IMR-90 (cell line): Measurements from ENCODE around the gene PPWD1. TPM values are rescaled to one million over a fixed set of nuclear protein-coding genes. Genes with fewer than 3 reads are reported as not detected.

Source experiments
- ATAC-seq: fragments of 200-7000 bp; cut with Tn5 transposase; 2 replicates; pipeline ENCODE4 v1.9.1; 2020; ENCODE audit warnings: low read depth, mild to moderate bottlenecking, moderate library complexity
- BruUV-seq: library from RNA; stranded (reverse); fragments of 400-500 nt; replicated peaks from 2 replicates; lab custom pipeline; 2021; lab: Mats Ljungman, UMichigan
- CTCF ChIA-PET: fragments of 300-600 bp; formaldehyde crosslinking; extraction: SDS; loops from one replicate; lab custom pipeline; 2021; ENCODE audit warnings: antibody characterized with exemption; lab: Yijun Ruan, JAX
- POLR2A ChIA-PET: fragments of 300-600 bp; sonication (Branson Sonifier 250); formaldehyde crosslinking; loops from one replicate; lab custom pipeline; 2022; ENCODE audit warnings: antibody characterized with exemption; ENCODE audit not compliant: unreplicated experiment; lab: Charles Lee
- DNase-seq: peaks from one replicate; pipeline ENCODE4 v3.0.0; 2013
- H2AFZ ChIP-seq: replicated peaks from 2 replicates; pipeline ENCODE3; 2013; ENCODE audit warnings: low read length, mild to moderate bottlenecking; ENCODE audit not compliant: poor library complexity
- H2AK5ac ChIP-seq: 2 replicates; pipeline ENCODE4 v1.6.1; 2013; ENCODE audit warnings: low read depth, low read length, inconsistent platforms
- H2AK9ac ChIP-seq: replicated peaks from 2 replicates; pipeline ENCODE3; 2013; ENCODE audit warnings: mild to moderate bottlenecking, low read depth, low read length, moderate library complexity; ENCODE audit not compliant: poor library complexity
- H2BK120ac ChIP-seq: 2 replicates; pipeline ENCODE4 v1.6.1; 2013; ENCODE audit warnings: low read depth, low read length, inconsistent platforms
- H2BK15ac ChIP-seq: 3 replicates; pipeline ENCODE4 v1.6.1; 2013; ENCODE audit warnings: low read depth, low read length, inconsistent platforms
- H2BK20ac ChIP-seq: 2 replicates; pipeline ENCODE4 v1.6.1; 2013; ENCODE audit warnings: low read depth, mild to moderate bottlenecking, inconsistent platforms, low read length, moderate library complexity
- H2BK5ac ChIP-seq: 2 replicates; pipeline ENCODE4 v1.6.1; 2013; ENCODE audit warnings: mild to moderate bottlenecking, low read depth, low read length, inconsistent platforms; ENCODE audit not compliant: poor library complexity, severe bottlenecking
- H3K14ac ChIP-seq: replicated peaks from 2 replicates; pipeline ENCODE4 v1.6.1; 2013; ENCODE audit warnings: low read depth, low read length, inconsistent platforms
- H3K18ac ChIP-seq: 2 replicates; pipeline ENCODE4 v1.6.1; 2013; ENCODE audit warnings: low read depth, low read length, control low read depth
- H3K23ac ChIP-seq: 2 replicates; pipeline ENCODE4 v1.6.1; 2013; ENCODE audit warnings: low read depth, low read length, inconsistent platforms
- H3K27ac ChIP-seq: 2 replicates; pipeline ENCODE4 v1.5.1; 2013; ENCODE audit warnings: mild to moderate bottlenecking, control low read depth, low read length; ENCODE audit not compliant: insufficient read depth
- H3K27me3 ChIP-seq: 2 replicates; pipeline ENCODE4 v1.6.1; 2013; ENCODE audit warnings: low read length; ENCODE audit not compliant: control insufficient read depth, insufficient read depth
- H3K36me3 ChIP-seq: 2 replicates; pipeline ENCODE4 v1.6.1; 2013; ENCODE audit warnings: low read length, mixed read lengths; ENCODE audit not compliant: control insufficient read depth, insufficient read depth
- H3K4ac ChIP-seq: 2 replicates; pipeline ENCODE4 v1.6.1; 2013; ENCODE audit warnings: low read depth, low read length, inconsistent platforms
- H3K4me1 ChIP-seq: 2 replicates; pipeline ENCODE4 v1.6.1; 2013; ENCODE audit warnings: low read length, mixed read lengths; ENCODE audit not compliant: control insufficient read depth, insufficient read depth
- H3K4me2 ChIP-seq: 2 replicates; pipeline ENCODE4 v1.6.1; 2013; ENCODE audit warnings: low read depth, mild to moderate bottlenecking, control low read depth, low read length, moderate library complexity
- H3K4me3 ChIP-seq: 2 replicates; pipeline ENCODE4 v1.5.1; 2013; ENCODE audit warnings: low read depth, mild to moderate bottlenecking, control low read depth, low read length, moderate library complexity; ENCODE audit not compliant: insufficient read depth
- H3K56ac ChIP-seq: 2 replicates; pipeline ENCODE4 v1.6.1; 2013; ENCODE audit warnings: low read length, inconsistent platforms; ENCODE audit not compliant: insufficient read depth; ENCODE audit errors: extremely low read depth
- H3K79me1 ChIP-seq, 2 experiments: 2 replicates each; pipeline ENCODE4 v1.6.1; 2013; ENCODE audit warnings: low read length in 2 of 2, inconsistent platforms in 1 of 2, low read depth in 1 of 2
- H3K9ac ChIP-seq: 2 replicates; pipeline ENCODE4 v1.6.1; 2013; ENCODE audit warnings: low read depth, low read length, control low read depth
- H3K9me1 ChIP-seq: 2 replicates; pipeline ENCODE4 v1.6.1; 2013; ENCODE audit warnings: low read length, inconsistent platforms; ENCODE audit not compliant: insufficient read depth
- H3K9me3 ChIP-seq: 2 replicates; pipeline ENCODE4 v1.6.1; 2013; ENCODE audit warnings: low read length; ENCODE audit not compliant: control insufficient read depth, insufficient read depth
- H4K20me1 ChIP-seq: 2 replicates; pipeline ENCODE4 v1.6.1; 2013; ENCODE audit warnings: low read length, inconsistent platforms; ENCODE audit not compliant: insufficient read depth
- H4K5ac ChIP-seq: 2 replicates; pipeline ENCODE4 v1.6.1; 2013; ENCODE audit warnings: mild to moderate bottlenecking, low read depth, low read length, control low read depth
- H4K8ac ChIP-seq, 2 experiments: 2 replicates each; pipeline ENCODE4 v1.6.1; 2013; ENCODE audit warnings: low read depth in 2 of 2, low read length in 2 of 2, control low read depth in 1 of 2, inconsistent platforms in 1 of 2
- H4K91ac ChIP-seq: 2 replicates; pipeline ENCODE4 v1.6.1; 2013; ENCODE audit warnings: low read depth, low read length, inconsistent platforms; ENCODE audit not compliant: insufficient read depth
- CHD1 ChIP-seq: IDR thresholded peaks from 2 replicates; pipeline ENCODE4 v1.6.1; 2012; ENCODE audit warnings: low read depth, low read length, improper control_type of control experiment
- MAFK ChIP-seq: IDR thresholded peaks from 2 replicates; pipeline ENCODE4 v1.6.1; 2012; ENCODE audit warnings: low read depth, low read length, improper control_type of control experiment
- MAZ ChIP-seq: IDR thresholded peaks from 2 replicates; pipeline ENCODE4 v1.6.1; 2012; ENCODE audit warnings: low read depth, mild to moderate bottlenecking, low read length, improper control_type of control experiment, moderate library complexity, borderline replicate concordance
- MXI1 ChIP-seq: IDR thresholded peaks from 2 replicates; pipeline ENCODE4 v1.6.1; 2012; ENCODE audit warnings: low read depth, mild to moderate bottlenecking, low read length, moderate library complexity, borderline replicate concordance
- NFE2L2 ChIP-seq: fragments of 150-350 bp; IDR thresholded peaks from 2 replicates; pipeline ENCODE4 v1.6.1; 2016; ENCODE audit warnings: low read depth, mild to moderate bottlenecking, low read length
- POLR2A ChIP-seq: IDR thresholded peaks from 2 replicates; pipeline ENCODE4 v1.6.1; 2012; ENCODE audit warnings: mild to moderate bottlenecking, low read depth, low read length
- RAD21 ChIP-seq: IDR thresholded peaks from 2 replicates; pipeline ENCODE4 v1.6.1; 2012; ENCODE audit warnings: low read length, improper control_type of control experiment
- WGBS, 2 experiments: methylation state at CpG; one replicate each; pipeline versions ENCODE4 v1.1.5 to v1.1.7; 2013; ENCODE audit warnings: missing lambda C conversion rate in 2 of 2; ENCODE audit not compliant: insufficient read length in 1 of 2; ENCODE audit errors: extremely low coverage in 2 of 2; 5-methylcytosine and 5-hydroxymethylcytosine counted together
- dilution Hi-C: fragments of 300-500 bp; cut with HindIII; formaldehyde crosslinking; loops from one replicate; pipeline ENCODE4 v1.14.3; 2018; ENCODE audit warnings: low sequenced_read_pairs; ENCODE audit not compliant: unreplicated experiment
- in situ Hi-C: fragments of 300-500 bp; cut with MboI; formaldehyde crosslinking; loops from 3 replicates; pipeline ENCODE4 v1.14.3; 2019; ENCODE audit warnings: low sequenced_read_pairs, inconsistent platforms, mixed read lengths
- intact Hi-C: fragments of 100-400 bp; cut with micrococcal nuclease; formaldehyde crosslinking; loops from 2 replicates; pipeline ENCODE4 v1.10.0; 2022
- polyA plus RNA-seq, 3 experiments: library from polyadenylated mRNA; depleted of rRNA; stranded (reverse); fragments of >200 nt; gene quantifications; 2 replicates each; pipeline ENCODE4 v1.2.3, GENCODE V29; 2012; ENCODE audit warnings: low replicate concordance in 1 of 3
- total RNA-seq: library from RNA; depleted of rRNA; stranded (reverse); fragments of >200 nt; gene quantifications from 2 replicates; pipeline ENCODE4 v1.2.3, GENCODE V29; 2012

Gene PPWD1
- total and polyA plus RNA-seq, 2 of the 4 experiments (the other 2 are of a cell fraction) = 12.5 to 17.9 TPM

- ATAC-seq (no peak), DNase-seq (no peak)
- H3K18ac ChIP-seq = no peak overlapping the region
- H2BK15ac ChIP-seq = no peak overlapping the region
- no TSS peak for BruUV-seq
- in situ Hi-C loops (no loop called here), dilution Hi-C loops (no loop called here), intact Hi-C loops (no loop called here)
- H2AFZ ChIP-seq = no peak overlapping the region
- H3K56ac ChIP-seq = no peak overlapping the region
- CTCF ChIA-PET = interaction anchor here (2.1 kb wide), 1 partner anchor 10 kb away, joined by 6 read pairs; no protein-coding TSS in a partner anchor
- WGBS, 2 experiments = no CpG with 5 or more reads among the region's 5 CpGs
- no peaks in the 10 kb centered on the region for H3K4me1 ChIP-seq
- no peak overlapping the region for H4K91ac ChIP-seq
- H3K27ac ChIP-seq = no peak overlapping the region
- H2BK120ac ChIP-seq = no peak overlapping the region
- H4K8ac ChIP-seq = no peak overlapping the region
- H2BK5ac ChIP-seq = no peak overlapping the region
- H3K4me3 ChIP-seq = no peak overlapping the region
- no peak overlapping the region for H2AK9ac ChIP-seq
- no peak overlapping the region for H3K4me2 ChIP-seq
- H2AK5ac ChIP-seq = no peak overlapping the region
- POLR2A ChIA-PET = no interaction called here
- no peak overlapping the region for H3K4ac ChIP-seq
- no peak for TF ChIP-seq CHD1
- TF ChIP-seq MAZ = no peak
- TF ChIP-seq POLR2A = no peak
- no peak for TF ChIP-seq NFE2L2
- no peak for TF ChIP-seq MAFK
- no peak for TF ChIP-seq RAD21
- no peak for TF ChIP-seq MXI1
- peaks cover 2% of the 10 kb centered on the region; the same call in 1 of the 2 replicates for H3K36me3 ChIP-seq
- H4K5ac ChIP-seq = no peak overlapping the region
- H3K23ac ChIP-seq = no peak overlapping the region
- no peak overlapping the region for H2BK20ac ChIP-seq
- H3K79me1 ChIP-seq = no peaks in the 10 kb centered on the region; a peak in 1 of 4 replicates
- H3K9me3 ChIP-seq = no peaks in the 10 kb centered on the region
- no peak overlapping the region for H3K14ac ChIP-seq
- no peak overlapping the region for H3K9ac ChIP-seq
- H4K20me1 ChIP-seq = no peaks in the 10 kb centered on the region
- no peaks in the 10 kb centered on the region for H3K9me1 ChIP-seq
- H3K27me3 ChIP-seq = no peaks in the 10 kb centered on the region
These were observed 17.0 kb upstream of the PPWD1 start for GRCh38 chr5:65546141-65546540.
